ENCODE measurements around the gene SLC23A2. TPM values are rescaled to one million over a fixed set of nuclear protein-coding genes. Genes with fewer than 3 reads are reported as not detected.

Gene SLC23A2
- total RNA-seq, 1 experiment from 2014 or later: 14.6 TPM

DNA sequence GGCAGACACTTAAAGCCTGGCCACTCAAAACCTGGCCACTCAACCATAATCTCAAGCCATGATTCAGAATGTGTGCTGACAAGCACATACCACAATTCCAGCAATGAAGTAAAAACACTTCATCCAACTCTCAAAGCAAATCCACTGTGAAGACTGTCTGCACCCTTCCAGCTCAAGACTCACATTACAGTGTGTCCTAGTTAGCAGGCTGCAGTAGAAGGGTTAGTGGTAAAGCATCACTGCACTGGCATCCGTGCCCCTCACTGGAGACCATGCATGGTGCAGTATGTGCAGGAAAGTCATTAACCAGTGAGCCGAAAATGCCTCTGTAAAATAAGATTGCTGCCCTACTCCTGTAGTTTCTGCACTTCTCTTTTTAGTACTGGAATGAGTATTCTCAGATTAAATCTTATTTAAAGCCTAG lies 43.4 kb downstream of the SLC23A2 start:
- intact Hi-C loops (cut with micrococcal nuclease; ENCODE audit: unreplicated experiment): loop anchor here (10.0 kb wide), 1 partner anchor 353 kb away; no protein-coding TSS in a partner anchor

DNA sequence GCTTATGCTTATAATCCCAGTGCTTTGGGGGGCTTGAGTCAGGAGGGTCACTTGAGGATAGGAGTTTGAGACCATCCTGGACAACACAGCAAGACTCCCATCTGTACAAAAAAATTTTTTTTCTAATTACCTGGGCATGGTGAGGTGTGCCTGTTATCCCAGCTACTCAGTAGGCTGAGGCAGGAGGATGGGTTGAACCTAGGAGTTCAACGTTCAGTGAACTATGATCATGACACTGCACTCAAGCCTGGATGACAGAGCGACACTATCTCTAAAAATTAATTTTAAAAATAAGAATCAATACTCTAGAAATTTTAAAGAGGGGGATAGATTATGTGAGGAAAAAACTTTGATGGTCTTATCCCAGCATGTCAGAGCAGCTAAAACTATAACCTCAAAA lies 44.1 kb downstream of the SLC23A2 start:
- POLR2A ChIA-PET: interaction anchor here (0.6 kb wide), 1 partner anchor 128 kb away, joined by 3 read pairs; no protein-coding TSS in a partner anchor

More for the DNA sequence above, 43.4 kb downstream of the SLC23A2 start:
- Histone ChIP-seq H3K4me1 (ENCODE audit: control insufficient read depth, insufficient read depth, low read length) (no peaks in the 10 kb centered on the region), H3K4me3 (ENCODE audit: low read depth in 2 of 2, low read length in 2 of 2) (no peak overlapping the region), H3K9me3 (ENCODE audit: control insufficient read depth, insufficient read depth, low read depth, low read length) (no peaks in the 10 kb centered on the region), H3K36me3 (ENCODE audit: control insufficient read depth, insufficient read depth, low read length) (no peaks in the 10 kb centered on the region), H3K27me3 (ENCODE audit: control insufficient read depth, insufficient read depth, low read length) (no peaks in the 10 kb centered on the region), H3K27ac (ENCODE audit: low read length) (no peak overlapping the region)
- CTCF ChIA-PET: interaction anchor here (0.7 kb wide), 1 partner anchor 190 kb away, joined by 7 read pairs; no protein-coding TSS in a partner anchor
- POLR2A ChIA-PET: no interaction called here
- DNase-seq (ENCODE audit: low read depth, low spot score) (no peak), ATAC-seq (no peak)
- no TSS peak for BruUV-seq (replicated peaks)
- TF ChIP-seq POLR2AphosphoS5 (IDR thresholded peaks at IDR 0.05; ENCODE audit: low read depth, low read length): no peak
- no peak for TF ChIP-seq SIN3A (IDR thresholded peaks at IDR 0.05; ENCODE audit: borderline replicate concordance, insufficient read depth, low read depth, low read length)
- TF ChIP-seq, protein P1, sequence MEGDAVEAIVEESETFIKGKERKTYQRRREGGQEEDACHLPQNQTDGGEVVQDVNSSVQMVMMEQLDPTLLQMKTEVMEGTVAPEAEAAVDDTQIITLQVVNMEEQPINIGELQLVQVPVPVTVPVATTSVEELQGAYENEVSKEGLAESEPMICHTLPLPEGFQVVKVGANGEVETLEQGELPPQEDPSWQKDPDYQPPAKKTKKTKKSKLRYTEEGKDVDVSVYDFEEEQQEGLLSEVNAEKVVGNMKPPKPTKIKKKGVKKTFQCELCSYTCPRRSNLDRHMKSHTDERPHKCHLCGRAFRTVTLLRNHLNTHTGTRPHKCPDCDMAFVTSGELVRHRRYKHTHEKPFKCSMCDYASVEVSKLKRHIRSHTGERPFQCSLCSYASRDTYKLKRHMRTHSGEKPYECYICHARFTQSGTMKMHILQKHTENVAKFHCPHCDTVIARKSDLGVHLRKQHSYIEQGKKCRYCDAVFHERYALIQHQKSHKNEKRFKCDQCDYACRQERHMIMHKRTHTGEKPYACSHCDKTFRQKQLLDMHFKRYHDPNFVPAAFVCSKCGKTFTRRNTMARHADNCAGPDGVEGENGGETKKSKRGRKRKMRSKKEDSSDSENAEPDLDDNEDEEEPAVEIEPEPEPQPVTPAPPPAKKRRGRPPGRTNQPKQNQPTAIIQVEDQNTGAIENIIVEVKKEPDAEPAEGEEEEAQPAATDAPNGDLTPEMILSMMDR (IDR thresholded peaks at IDR 0.05): no peak
- TF ChIP-seq, protein P2, sequence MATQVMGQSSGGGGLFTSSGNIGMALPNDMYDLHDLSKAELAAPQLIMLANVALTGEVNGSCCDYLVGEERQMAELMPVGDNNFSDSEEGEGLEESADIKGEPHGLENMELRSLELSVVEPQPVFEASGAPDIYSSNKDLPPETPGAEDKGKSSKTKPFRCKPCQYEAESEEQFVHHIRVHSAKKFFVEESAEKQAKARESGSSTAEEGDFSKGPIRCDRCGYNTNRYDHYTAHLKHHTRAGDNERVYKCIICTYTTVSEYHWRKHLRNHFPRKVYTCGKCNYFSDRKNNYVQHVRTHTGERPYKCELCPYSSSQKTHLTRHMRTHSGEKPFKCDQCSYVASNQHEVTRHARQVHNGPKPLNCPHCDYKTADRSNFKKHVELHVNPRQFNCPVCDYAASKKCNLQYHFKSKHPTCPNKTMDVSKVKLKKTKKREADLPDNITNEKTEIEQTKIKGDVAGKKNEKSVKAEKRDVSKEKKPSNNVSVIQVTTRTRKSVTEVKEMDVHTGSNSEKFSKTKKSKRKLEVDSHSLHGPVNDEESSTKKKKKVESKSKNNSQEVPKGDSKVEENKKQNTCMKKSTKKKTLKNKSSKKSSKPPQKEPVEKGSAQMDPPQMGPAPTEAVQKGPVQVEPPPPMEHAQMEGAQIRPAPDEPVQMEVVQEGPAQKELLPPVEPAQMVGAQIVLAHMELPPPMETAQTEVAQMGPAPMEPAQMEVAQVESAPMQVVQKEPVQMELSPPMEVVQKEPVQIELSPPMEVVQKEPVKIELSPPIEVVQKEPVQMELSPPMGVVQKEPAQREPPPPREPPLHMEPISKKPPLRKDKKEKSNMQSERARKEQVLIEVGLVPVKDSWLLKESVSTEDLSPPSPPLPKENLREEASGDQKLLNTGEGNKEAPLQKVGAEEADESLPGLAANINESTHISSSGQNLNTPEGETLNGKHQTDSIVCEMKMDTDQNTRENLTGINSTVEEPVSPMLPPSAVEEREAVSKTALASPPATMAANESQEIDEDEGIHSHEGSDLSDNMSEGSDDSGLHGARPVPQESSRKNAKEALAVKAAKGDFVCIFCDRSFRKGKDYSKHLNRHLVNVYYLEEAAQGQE (IDR thresholded peaks at IDR 0.05; ENCODE audit: insufficient read depth in 1 of 2, low read depth in 2 of 2, low read length in 1 of 2): no peak
- no peak for TF ChIP-seq TCF7L2 (IDR thresholded peaks at IDR 0.05; ENCODE audit: low read depth, low read length)
- in situ Hi-C loops (cut with HindIII; ENCODE audit: low pct_unique_long_range_greater_than_20kb, low sequenced_read_pairs): no loop called here

More for the DNA sequence above, 44.1 kb downstream of the SLC23A2 start:
- Histone ChIP-seq H3K36me3 (ENCODE audit: control insufficient read depth, insufficient read depth, low read length) (no peaks in the 10 kb centered on the region), H3K4me1 (ENCODE audit: control insufficient read depth, insufficient read depth, low read length) (no peaks in the 10 kb centered on the region), H3K9me3 (ENCODE audit: control insufficient read depth, insufficient read depth, low read depth, low read length) (no peaks in the 10 kb centered on the region), H3K27ac (ENCODE audit: low read length) (no peak overlapping the region), H3K27me3 (ENCODE audit: control insufficient read depth, insufficient read depth, low read length) (no peaks in the 10 kb centered on the region), H3K4me3 (ENCODE audit: low read depth in 2 of 2, low read length in 2 of 2) (no peak overlapping the region)
- CTCF ChIA-PET: interaction anchor here (0.6 to 0.7 kb wide), 2 partner anchors 189 to 344 kb away, joined by 4 to 7 read pairs; no protein-coding TSS in a partner anchor
- TF ChIP-seq TCF7L2 (IDR thresholded peaks at IDR 0.05; ENCODE audit: low read depth, low read length) (no peak), POLR2AphosphoS5 (IDR thresholded peaks at IDR 0.05; ENCODE audit: low read depth, low read length) (no peak), SIN3A (IDR thresholded peaks at IDR 0.05; ENCODE audit: borderline replicate concordance, insufficient read depth, low read depth, low read length) (no peak)
- TF ChIP-seq, protein P2 (IDR thresholded peaks at IDR 0.05; ENCODE audit: insufficient read depth in 1 of 2, low read depth in 2 of 2, low read length in 1 of 2): no peak
- TF ChIP-seq, protein P1 (IDR thresholded peaks at IDR 0.05): no peak
- no TSS peak for BruUV-seq (replicated peaks)
- DNase-seq (ENCODE audit: low read depth, low spot score) (no peak), ATAC-seq (no peak)
- intact Hi-C loops (cut with micrococcal nuclease; ENCODE audit: unreplicated experiment) (loop anchor here (10.0 kb wide), 1 partner anchor 352 kb away; no protein-coding TSS in a partner anchor), in situ Hi-C loops (cut with HindIII; ENCODE audit: low pct_unique_long_range_greater_than_20kb, low sequenced_read_pairs) (no loop called here)

Data from Panc1 (cell line).